Fibroblast of skin of left quadriceps (primary cell): ENCODE data around the gene SPR.

ENCODE experiments used
- DNase-seq, 2 experiments: peaks; one replicate each; pipeline ENCODE4 v3.0.0-alpha.2; 2013; ENCODE audit warnings: low read depth in 2 of 2

SPR gene

DNA sequence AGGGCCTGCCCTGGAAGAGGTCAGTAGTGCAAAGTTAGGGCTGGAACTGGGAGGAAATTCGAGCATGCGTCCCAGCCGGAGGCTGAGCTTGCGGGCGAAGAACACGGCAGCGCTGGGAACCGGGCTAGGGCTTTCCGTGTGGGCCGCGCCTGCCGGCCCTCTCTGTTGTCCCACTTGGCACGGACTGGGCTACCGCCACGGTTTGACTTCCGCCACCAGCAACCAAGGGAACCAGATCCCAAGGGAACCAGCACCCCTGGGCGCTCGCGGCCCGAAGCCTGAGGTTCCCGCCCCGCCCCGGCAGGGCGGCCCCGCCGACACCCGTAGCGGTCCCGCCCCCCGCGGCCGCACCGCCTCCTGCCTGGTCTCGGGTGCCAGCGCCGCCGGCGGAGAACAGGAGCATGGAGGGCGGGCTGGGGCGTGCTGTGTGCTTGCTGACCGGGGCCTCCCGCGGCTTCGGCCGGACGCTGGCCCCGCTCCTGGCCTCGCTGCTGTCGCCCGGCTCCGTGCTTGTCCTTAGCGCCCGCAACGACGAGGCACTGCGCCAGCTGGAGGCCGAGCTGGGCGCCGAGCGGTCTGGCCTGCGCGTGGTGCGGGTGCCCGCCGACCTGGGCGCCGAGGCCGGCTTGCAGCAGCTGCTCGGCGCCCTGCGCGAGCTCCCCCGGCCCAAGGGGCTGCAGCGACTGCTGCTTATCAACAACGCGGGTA is at the start of gene SPR:
Gene SPR (plus strand): TSS at position 377 of the 708 bp plus-strand sequence. CDS start 25 bp downstream, at position 402.
- no peak for DNase-seq

DNA sequence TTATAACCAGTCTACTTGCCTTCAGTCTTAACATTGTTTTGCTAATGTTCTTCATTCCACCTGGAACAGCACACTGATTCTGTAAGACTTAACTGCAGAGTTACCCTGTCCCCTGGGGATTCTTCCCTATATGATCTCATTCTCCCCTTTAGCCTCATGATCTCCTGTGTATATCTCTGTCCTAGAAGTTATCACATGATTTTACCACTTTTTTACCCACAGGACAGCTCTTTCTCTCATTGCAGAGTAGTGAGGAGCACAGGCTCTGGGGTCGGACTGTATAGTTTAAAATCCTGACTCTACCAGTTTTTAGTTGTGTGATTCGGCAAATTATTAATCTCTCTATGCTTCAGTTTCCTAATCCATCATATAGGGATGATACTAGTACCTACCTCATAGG is 47.1 kb upstream of the SPR start:
- DNase-seq = no peak

DNA sequence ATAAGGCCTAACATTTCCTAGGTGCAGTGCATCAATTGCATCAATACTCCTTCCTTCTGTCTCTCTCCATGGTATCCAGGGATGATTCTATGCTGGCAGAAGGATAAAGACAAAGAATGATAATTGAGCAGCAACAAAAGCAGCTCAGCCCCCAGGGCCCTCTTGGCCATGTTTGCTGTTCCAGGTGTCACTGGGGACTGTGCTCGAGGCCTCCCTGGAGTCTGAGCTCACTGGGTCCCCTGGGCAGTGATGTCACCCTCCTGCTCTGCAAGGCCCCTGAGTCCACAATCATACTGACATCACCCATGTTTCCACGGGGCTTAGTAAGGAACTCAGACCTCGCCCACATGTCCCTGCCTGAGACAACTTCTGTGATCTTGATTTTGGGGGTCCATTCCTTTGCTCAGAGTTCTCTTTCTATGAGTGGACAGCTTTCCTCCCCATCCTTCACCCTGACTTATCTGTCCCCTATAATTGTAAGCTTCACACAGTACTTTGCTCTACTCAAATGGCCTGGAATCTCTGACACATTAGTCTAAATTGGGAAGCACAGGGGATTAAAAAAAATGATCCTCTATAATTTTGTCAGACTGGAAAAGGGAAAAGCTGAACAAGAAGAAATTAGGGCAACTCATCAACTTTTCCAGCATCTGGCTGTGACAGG is 45.6 kb upstream of the SPR start:
- DNase-seq = no peak

DNA sequence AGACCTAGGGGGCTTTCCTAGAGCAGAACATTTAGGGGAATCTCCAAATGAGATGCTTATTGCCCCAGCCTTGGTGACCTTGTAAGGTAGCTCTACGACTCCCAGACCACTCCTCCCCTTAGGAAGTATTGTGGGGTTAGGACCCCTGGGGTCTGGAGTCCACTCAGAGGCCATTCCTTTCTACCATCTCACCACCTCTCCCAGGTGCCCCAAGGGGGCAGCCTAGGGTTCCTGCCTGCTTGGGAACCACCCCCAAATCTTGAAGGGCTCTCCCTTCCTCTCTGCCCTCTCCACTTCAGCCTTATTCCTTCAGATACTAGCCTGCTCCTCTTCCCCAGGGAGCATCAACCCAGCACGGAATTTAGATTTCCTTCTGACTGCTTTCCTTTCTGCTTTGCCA is 43.9 kb upstream of the SPR start:
- no peak for DNase-seq

DNA sequence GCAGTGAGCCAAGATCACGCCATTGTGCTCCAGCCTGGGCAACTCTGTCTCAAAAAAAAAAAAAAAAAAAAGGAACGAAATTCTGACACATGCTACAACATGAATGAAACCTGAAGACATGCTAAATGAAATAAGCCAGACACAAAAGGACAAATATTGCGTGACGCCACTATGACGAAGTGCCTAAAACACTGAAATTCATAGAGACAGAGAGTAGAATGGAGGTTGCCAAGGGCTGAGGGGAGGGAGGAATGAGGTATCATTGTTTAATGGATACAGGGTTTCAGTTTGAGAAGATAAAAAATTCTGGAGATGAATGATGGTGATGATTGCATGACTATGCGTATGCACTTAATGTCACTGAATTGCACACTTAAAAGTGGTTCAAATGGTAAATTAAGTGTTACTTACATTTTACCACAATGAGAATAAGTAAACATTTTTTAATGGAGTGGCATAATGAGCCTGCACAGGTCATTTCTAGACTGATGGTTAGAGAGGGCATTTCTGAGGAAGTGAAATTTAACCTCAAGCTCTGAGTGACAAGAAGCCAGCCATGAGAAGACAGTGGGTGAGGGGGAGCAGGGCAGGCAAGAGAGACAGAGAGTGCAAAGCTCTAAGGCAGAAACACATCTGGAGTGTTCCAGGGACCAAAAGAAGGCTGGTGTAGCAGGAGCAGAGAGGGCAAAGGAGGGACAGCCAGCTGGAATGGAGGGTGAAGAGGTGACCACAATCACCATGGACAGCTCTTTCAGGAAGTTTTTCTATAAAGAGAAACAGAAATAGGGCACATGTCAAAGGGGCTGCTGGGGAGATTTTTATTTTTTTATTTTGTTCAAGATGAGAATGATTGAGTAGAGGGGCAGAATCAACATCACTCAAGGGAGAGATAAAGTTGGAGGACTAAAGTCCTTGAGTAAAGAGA is 40.8 kb upstream of the SPR start:
- no peak for DNase-seq

DNA sequence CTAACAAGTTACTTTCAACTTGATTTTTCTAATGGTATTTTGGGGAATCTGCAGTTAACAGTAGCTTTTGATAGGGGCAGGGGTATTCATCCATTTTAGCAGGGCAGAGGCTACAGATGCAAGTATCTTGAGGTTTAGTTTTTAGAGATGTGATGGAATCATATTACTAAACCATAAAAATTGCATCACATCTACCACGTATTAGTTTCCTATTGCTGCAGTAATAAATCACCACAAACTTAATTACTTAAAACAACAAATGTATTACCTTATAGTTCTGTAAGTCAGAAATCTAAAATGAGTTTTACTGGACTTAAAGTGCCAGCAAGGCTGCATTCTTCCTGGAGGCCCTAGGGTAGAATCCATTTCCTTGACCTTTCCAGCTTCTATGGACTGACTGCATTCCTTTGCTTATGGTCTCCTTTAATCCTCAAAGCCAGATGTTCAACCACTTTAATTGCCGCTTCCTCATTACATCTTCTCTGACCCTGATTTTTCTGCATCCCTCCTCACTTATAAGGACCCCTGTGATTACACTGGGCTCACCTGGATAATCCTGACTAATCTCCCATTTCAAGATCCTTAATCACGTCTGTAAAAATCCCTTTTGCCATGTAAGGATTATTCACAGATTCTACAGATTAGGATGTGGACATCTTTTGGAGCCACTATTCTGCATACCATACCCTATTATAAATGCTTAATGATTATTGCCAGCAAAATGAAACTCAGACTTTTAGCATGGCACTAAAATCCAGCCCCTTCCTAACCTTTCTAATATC is 39.5 kb upstream of the SPR start:
- no peak for DNase-seq

DNA sequence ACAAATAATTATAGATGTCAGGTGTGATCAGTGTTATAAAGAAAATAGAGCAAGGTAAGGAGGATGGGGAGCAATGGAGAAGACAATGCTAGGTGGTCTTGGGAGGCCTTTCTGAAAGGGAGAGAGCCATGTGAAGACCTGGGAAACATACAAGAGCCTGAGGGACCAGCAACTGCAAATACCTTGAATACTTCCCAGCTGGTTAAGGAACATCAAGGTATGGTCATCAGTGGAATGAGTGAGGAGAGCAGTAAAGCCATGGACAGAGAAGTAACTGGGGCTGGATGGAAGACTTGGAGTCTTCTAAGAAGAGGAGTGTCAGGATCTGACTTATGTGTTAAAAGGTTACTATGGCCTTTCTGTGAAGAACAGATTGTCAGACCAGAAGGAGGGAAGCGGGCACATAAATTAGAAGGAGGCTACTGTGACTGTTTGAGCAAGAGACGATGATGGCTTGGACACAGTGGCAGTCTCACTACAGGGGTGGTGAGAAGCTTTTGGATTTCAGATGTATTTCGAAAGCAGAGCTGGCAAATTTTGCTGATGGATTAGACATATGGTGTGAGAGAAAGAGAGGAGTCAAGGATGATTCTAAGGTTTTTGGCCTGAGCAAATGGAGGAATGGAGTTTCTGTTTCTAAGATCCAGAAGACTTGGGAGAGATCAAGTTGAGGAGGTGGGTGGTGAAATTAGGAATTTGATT is 38.6 kb upstream of the SPR start:
- DNase-seq = no peak

DNA sequence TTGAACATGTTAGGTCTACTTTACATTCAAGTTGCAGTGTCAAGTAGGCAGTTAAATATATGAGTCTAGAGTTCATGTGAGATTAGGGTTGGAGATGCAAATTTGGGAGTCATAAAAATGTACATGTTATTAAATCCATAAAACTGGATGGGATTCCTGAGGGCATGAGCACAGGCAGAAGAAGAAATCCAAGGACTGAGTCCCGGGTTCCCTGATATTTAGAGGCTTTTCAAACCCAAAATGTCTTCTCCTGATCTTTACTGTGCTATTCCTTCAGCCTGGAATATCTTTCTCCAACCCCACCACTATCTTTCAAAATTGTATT is 38.1 kb upstream of the SPR start:
- DNase-seq = no peak

DNA sequence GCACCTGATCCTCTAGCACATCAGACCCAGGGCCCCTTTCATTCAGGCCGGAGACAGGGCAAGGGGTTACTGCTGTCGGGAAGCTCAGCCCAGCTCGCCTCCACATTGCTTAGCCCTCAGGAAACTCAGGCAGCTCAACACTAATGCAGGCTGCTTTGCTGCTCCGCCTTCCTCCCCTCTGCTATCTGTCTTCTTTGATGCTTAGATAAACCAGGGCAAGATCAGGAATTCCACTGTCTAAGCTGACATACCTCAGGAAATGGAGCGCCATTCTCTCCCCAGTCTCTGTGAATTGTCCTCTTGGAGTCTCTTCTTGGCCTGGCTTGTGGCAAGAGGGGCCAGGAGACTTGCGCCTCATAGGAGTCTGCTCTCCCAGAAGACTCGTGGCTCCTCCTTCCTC is 35.9 kb upstream of the SPR start:
- DNase-seq = no peak

DNA sequence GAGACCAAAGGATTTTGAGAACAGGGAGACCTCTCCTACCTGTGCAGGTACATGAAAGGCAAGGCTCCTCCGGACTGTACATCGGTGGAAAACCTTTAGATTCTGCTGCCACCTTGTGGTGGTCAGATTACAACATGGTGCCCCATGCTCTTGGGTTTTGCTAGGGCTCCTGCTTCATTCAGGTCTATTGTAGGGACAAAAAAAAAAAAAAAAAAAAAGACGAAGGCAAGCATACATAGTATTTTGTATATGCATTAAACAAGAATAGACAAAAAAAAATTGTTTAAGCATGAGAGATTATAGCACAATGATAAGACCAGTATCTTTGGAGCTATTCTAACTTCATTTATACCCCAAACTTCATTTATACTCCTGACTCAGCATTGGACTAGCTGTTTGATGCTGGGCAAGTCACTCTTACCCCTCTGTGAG is 27.4 kb upstream of the SPR start:
- no peak for DNase-seq

DNA sequence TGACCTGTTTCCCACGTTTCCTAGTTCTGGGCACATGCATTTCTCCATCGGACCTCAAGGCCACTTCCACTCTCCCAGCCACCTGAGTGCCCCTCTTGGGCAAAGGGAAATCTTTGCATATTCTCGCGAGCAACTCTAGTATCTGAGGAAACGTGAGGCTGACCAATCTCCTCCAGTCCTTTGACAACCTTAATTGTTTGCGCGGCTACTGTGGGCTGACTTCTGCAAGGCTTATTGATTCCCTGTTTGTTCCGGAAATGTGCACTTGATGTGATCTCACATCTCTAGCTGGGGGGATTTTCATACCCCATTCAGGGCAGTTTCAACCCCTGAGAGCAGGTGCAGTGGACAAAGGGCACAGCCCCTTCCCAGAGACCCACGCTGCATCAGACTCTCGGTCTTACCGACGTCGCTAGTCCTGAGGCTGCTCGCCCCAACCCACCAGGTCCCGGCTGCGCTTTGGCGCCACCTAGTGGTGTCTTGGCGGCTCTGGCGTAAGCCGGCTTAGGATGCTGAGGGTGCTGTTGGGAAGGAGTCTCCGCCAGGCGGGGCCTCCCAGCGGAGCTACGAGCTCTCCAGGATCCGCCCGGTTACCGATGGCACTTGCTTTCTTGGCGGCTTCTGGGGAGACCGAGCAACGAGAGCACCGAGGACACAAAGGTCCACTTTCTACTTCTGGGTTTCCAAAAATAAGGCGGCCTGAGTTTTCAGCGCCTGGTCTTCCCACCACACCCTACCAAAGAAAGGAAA is 24.8 kb upstream of the SPR start:
- DNase-seq = peak; percentile 56 to 62

DNA sequence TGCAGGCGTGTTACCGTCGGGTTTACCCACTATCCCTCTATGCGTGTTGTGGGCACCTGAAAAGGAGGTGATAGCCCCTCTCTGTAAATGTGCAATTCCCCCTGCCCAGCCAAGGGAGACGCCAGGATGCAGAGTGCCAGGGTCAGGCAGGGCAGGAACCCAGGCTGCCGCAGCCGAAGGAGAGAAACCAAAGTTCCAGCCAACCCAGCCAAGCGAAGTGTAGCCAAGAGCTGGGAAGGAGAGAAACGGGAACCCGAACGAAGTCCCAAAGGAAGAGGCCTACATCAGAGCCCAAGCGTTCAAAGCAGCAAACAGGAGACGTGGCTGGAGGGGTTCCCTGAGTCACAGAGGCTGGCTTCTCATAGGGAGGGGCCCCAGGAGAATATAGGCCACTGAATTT is 24.2 kb upstream of the SPR start:
- DNase-seq = no peak

DNA sequence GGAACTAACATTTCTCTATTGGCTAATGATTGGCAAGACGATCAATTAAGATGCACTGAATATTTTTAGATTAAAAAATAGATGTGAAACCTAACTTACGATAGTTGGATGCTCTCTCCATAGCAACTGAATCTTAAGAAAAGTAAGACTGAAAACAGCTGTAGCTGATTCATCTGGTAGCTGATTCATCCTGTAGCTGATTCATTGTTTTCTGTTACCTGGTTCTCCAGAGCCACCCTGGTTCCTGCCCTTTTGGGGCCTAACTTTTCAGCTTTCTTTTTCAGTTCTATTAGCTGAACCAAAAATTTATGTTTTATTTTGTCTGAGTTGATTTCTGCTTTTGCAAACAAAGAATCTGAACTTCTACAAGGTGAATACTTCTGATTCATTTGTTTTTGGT is 22.7 kb upstream of the SPR start:
- no peak for DNase-seq

DNA sequence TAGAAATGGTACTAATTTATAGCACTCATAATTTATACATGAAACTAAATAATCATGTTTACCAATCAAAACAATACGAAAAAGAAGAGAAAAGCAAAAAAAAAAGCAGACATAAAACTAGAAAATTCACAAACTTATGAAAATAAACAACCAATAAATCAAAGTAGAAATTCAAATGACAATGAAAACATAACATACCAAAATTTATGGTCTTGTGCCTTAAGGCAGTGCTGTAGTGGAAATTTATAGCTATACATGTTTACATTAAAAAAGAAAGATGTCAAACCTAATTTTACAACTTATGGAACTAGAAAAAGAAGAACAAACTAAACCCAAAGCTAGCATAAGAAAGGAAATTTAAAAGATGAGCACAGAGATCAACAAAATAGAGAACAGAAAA is 16.1 kb upstream of the SPR start:
- no peak for DNase-seq

DNA sequence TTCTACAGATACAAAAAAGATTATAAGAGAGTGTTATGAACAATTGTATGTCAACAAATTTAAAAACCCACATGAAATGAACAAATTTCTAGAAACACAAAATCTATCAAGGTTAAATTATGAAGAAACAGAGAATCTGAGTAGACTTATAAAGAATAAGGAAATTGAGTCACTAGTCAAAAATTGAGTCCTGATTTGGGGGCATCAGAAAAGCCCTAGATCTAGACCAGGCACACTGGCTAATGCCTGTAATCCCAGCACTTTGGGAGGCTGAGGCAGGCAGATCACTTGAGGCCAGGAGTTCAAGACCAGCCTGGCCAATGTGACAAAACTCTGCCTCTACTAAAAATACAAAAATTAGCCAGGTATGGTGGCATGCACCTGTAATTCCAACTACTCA is 15.3 kb upstream of the SPR start:
- DNase-seq = no peak

DNA sequence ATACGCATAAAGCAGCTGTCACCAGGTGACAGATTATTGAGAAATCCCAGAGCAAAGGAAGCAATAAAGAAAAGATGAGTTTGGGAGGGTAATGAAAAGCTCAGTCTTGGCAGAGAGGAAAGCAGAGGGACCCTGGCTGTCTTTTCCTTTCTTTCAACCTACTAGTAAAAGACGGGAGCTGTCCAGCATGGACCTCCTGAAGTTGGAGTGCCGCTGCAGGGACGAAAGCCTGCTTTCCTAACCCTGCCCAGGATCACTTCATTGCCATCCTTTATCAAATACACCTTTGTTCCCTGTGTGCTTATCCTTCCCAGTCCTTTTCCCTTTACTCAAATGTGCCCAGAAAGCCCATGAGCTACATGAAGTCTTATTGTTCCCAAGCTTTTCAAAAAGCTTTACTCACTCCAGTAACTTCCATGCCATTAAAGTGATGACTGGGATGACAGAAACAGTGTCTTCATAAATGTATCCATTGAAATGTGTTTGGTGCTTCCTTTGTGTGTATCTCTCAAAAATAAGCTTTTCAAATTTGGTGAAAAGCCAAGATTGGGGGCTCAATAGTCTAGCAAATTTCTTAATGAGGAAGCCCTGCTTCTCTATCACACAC is 3.7 kb upstream of the SPR start:
- no peak for DNase-seq

DNA sequence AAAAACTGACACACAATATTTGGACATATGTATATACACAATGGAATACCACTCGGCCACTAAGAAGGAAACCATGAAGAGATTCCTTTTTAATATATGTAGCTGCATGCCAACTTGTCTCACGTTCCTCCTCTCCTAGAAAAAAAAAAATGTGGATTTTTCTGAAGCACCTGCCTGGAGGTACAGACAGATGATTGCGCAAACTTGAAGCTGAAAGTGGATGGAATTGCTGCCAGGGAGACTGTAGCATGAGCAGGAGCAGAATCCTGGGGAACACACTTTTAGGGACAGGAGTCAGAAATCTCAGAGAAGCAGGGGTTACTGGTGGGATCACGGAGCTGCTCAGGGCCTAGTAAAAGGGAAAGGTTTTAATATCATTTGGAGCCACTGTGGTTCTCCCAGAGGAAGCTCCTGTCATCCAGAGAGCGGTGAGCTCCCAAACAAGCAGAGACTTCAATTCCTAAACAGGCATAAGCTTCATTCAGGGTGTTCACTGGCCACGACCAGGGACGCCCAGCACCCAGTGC is 640 bp upstream of the SPR start:
- no peak for DNase-seq

DNA sequence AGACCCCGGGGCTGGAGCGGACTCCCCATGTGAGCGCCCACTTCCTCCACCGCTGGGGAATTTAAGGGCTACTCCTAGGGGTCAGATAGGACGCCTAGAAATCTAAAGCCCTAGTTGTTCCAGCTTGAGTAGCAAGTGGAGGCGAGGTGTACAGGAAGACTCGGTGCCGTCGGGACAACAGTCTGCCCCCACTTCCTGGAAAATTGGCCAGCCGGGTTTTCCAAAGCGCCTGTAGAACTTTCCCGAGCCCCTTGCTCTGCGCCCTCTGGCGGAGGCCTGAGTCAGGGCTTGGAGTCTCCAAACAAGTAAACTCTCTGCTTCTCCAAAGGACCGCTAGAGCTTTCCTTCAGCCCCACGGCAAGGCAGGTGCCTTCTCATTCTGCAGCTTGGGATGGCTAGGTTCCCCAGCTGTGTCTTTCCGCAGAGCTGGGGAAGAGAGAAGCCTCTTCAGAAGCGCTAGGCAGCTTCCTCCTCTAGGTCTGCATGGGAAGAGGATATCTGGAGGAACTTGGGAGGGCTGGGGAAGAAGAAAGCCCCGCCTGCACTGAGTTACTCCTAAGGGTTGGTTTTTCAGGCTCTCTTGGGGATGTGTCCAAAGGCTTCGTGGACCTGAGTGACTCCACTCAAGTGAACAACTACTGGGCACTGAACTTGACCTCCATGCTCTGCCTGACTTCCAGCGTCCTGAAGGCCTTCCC is 681 bp downstream of the SPR start:
- DNase-seq = peak; percentile 54 to 56
